ENCODE measurements around the gene SPIN3.
"Not testable (repeated sequence)": the region's sequence is repeated elsewhere in the genome, so short reads cannot be mapped to it uniquely, and the experiment has no call there.

SPIN3 gene

GRCh38 chrX:56995271-56995994, at the start of gene SPIN3:
Gene SPIN3 (minus strand): TSS chrX:56995541. CDS start chrX:56994947, 594 bp downstream.
- DNase-seq, result peak; percentile 83

GRCh38 chrX:57044245-57044644, 48.9 kb upstream of the SPIN3 start:
- DNase-seq, result no peak

GRCh38 chrX:57037265-57037664, 41.9 kb upstream of the SPIN3 start:
- not testable (repeated sequence) for DNase-seq

- DNase-seq, result no peak
These were observed 718 bp downstream of the SPIN3 start for GRCh38 chrX:56994375-56995270.

- no peak for DNase-seq
These were observed 7.6 kb downstream of the SPIN3 start for GRCh38 chrX:56987741-56988140.

GRCh38 chrX:56986138-56986537, 9.2 kb downstream of the SPIN3 start:
- DNase-seq, result no peak

GRCh38 chrX:56978172-56978571, 17.2 kb downstream of the SPIN3 start:
- peak; percentile 13 for DNase-seq

GRCh38 chrX:56975611-56976010, 19.7 kb downstream of the SPIN3 start:
- no peak for DNase-seq

- no peak for DNase-seq
These were observed 20.9 kb downstream of the SPIN3 start for GRCh38 chrX:56974408-56974807.

- DNase-seq, result no peak
These were observed 25.8 kb downstream of the SPIN3 start for GRCh38 chrX:56969559-56969958.

- no peak for DNase-seq
These were observed 26.4 kb downstream of the SPIN3 start for GRCh38 chrX:56968980-56969379.

GRCh38 chrX:56963377-56963776, 32.0 kb downstream of the SPIN3 start:
- no peak for DNase-seq

GRCh38 chrX:56947699-56948098, 47.6 kb downstream of the SPIN3 start:
- no peak for DNase-seq

- not testable (repeated sequence) for DNase-seq
These were observed 49.1 kb downstream of the SPIN3 start for GRCh38 chrX:56946201-56946600.

- DNase-seq, result not testable (repeated sequence)
These were observed 50.1 kb downstream of the SPIN3 start for GRCh38 chrX:56945226-56945625.

- DNase-seq, result no peak
These were observed 52.1 kb downstream of the SPIN3 start for GRCh38 chrX:56943264-56943663.

Data from NCI-H510A treated with DMSO at 0.1 percent for 48 hours (cell line).